Frontal cortex (tissue), 4 donors: ENCODE measurements around the gene MFSD11. TPM values are rescaled to one million over a fixed set of nuclear protein-coding genes. Genes with fewer than 3 reads are reported as not detected.
"Not testable (repeated sequence)": the region's sequence is repeated elsewhere in the genome, so short reads cannot be mapped to it uniquely, and the experiment has no call there.

Experiments used
- DNase-seq, 2 donors: peaks; one replicate each; pipeline ENCODE4 v3.0.0; 2012; ENCODE audit warnings: low spot score in 2 of 2
- FAIRE-seq: peaks from 2 replicates; lab custom pipeline; 2012; peaks lifted over from hg19 to GRCh38; lab: Jason Lieb, UNC
- total RNA-seq: library from RNA; depleted of rRNA; stranded (reverse); fragments of >200 nt; gene quantifications from one replicate; pipeline ENCODE4 v1.2.3, GENCODE V29; 2014
- donor health status: control.
- donor health status: control.
- donor health status: control.

Gene MFSD11
- total RNA-seq, 1 donor from 2014 or later = 73.0 TPM

GRCh38 chr17:76725580-76726230, 12.2 kb upstream of the MFSD11 start:
- FAIRE-seq (no peak), DNase-seq (peak; percentile 57 to 68)

GRCh38 chr17:76726231-76726775, 11.6 kb upstream of the MFSD11 start, which contains the start of gene JMJD6:
Gene JMJD6 (minus strand): TSS chr17:76726606. CDS start chr17:76726475, 131 bp downstream.
- peak; percentile 96 for DNase-seq
- FAIRE-seq = no peak

GRCh38 chr17:76726776-76727718, 10.9 kb upstream of the MFSD11 start, which contains the start of gene METTL23:
Gene METTL23 (plus strand): TSS chr17:76726839. CDS start chr17:76729711, 2,872 bp downstream.
- FAIRE-seq = no peak

GRCh38 chr17:76727745-76728456, 10.0 kb upstream of the MFSD11 start:
- FAIRE-seq (no peak), DNase-seq (no peak)

More at GRCh38 chr17:76726776-76727718, 10.9 kb upstream of the MFSD11 start, which contains the start of gene METTL23:
- peak in 1 of 2 donors; percentile 72 for DNase-seq

DNA sequence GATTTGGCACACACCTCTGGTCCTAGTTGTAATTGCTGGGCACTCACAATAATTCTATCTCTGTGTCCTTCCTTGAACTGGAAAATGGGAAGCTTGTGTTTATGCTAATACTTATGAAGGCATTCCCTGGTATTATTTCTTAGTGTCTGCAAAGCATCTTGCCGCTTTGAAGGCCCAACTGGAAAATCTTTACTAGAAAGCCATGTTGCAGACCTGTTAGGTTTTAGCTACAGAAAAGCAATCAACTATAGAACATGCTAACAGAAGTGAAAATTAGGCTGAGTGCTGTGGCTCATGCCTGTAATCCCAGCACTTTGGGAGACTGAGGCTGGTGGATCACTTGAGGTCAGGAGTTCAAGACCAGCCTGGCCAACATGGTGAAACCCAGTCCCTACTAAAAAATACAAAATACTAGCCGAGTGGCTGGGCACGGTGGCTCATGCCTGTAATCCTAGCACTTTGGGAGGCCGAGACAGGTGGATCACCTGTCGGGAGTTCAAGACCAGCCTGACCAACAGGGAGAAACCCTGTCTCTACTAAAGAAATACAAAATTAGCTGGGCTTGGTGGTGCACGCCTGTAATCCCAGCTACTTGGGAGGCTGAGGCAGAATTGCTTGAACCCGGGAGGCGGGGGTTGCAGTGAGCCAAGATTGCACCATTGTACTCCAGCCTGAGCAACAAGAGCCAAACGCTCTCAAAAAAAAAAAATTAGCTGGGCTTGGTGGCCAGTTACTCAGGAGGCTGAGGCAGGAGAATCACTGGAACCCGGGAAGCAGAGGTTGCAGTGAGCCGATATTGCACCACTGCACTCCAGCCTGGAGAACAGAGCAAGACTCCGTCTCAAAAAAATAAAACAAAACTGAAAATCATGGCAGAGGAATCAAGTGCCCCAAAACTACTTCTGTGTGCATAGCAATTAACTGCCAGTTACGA, 5.9 kb upstream of the MFSD11 start:
- DNase-seq, FAIRE-seq: not testable (repeated sequence)

DNA sequence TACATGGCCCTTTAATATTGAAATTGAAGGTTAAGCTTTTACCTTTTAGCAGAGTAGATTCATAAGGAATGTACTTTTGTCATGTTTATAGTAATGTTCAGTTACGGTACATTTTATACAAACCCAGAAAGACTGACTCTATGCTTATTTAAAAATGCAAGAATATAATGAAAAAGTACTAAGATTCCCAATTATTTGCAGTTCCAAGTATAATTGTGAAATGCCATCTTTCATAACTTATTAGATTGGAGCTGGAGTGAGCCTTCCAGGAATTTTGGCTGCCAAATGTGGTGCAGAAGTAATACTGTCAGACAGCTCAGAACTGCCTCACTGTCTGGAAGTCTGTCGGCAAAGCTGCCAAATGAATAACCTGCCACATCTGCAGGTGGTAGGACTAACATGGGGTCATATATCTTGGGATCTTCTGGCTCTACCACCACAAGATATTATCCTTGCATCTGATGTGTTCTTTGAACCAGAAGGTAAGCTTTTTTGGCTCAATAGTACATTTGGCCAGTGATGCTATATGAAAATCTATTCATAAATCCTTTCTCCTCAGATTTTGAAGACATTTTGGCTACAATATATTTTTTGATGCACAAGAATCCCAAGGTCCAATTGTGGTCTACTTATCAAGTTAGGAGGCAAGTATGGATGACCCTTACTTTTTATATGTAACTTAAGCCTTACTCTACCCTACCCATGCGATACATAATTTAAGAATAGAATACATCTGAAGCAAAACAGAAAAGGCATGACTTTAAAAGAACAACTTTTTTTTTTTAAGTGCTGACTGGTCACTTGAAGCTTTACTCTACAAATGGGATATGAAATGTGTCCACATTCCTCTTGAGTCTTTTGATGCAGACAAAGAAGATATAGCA, 4.9 kb upstream of the MFSD11 start:
- FAIRE-seq = no peak
- DNase-seq = no peak

DNA sequence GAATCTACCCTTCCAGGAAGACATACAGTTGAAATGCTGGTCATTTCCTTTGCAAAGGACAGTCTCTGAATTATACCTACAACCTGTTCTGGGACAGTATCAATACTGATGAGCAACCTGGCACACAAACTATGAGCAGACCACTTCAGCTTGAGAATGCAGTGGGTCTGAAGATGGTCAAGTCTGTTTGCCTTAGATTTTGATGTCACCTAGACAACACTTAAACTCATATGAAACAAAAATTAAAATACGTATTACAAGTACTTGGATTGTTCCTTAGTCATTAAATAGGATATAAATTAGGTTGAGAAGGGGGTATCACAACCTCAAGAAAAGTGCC, 4.3 kb upstream of the MFSD11 start:
- FAIRE-seq (no peak), DNase-seq (no peak)

DNA sequence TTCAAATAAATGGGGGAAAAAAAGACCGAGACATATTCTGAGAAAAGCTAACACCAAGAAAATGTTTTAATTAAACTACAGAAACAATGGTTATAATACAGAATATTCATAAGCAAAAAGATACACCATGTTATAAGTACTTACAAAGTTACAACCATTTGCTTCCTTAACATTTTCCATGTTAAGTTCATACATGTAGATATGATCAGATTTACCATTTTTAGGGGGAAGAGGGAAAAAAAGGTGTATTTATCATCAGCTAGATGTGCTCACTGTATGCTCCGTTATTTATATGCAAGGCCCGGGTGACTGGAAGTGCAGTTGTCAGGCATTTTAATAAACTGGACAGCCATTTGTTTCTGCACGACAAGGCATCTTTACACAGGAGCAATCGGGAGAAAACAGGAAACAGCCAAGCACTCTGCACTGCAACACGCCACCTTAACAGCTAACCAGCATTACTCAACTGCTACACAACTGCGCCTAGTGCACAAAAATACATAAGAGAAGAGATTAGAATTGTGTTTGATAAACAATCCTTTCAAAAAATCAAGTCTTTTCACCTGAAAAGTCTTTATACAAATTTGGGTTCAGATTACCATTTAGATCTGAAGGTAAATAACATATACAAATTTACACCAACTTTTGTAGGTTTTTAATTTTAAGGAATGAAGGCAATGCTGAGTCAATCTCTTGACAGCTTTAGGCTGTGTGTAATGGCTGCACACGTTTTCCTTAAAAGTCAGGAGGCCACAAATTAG, 3.7 kb upstream of the MFSD11 start:
- FAIRE-seq (no peak), DNase-seq (no peak)

GRCh38 chr17:76735006-76735405, 2.9 kb upstream of the MFSD11 start:
- DNase-seq = no peak
- no peak for FAIRE-seq

- no peak for DNase-seq
- no peak for FAIRE-seq
Observed at GRCh38 chr17:76735586-76736348, 2.2 kb upstream of the MFSD11 start.

- no peak for FAIRE-seq
Observed at GRCh38 chr17:76736349-76737081, 1.4 kb upstream of the MFSD11 start.

DNA sequence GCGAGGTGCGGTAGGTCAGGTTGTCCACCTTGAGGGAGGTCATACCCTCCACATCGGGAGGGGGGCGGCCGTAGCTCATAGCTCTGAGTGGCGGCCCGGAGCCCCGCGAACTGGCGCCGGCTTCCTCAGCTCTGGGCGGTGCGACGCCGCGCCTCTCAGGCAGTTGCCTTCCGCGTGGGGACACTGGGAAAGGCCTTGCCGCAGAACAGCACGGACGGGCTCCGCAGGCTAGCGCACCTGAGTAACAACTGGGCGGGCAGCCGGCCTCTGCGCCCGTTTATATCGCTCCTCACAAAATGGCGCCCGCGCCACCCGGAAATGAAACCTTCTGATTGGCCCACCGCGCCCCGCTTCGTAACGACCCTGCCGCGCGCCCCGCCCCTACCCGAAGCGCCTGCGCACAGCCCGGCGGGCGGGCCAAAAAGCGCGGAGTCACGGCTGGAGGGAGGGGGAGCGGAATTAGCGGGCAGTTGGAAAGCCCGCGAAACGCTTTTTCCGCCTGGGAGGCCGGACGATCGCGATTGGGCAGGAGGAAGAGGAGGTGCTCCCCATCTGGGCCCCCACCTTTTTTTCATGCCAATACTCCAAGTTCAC, 740 bp upstream of the MFSD11 start, which contains the start of gene SRSF2:
Gene SRSF2 (minus strand): TSS at position 250 of the 594 bp plus-strand sequence. CDS start 171 bp downstream, at position 79.
- no peak for FAIRE-seq

More at GRCh38 chr17:76736349-76737081, 1.4 kb upstream of the MFSD11 start:
- peak; percentile 61 to 73 for DNase-seq

GRCh38 chr17:76738468-76738850, 540 bp downstream of the MFSD11 start:
- no peak for DNase-seq

More for the DNA sequence above, 740 bp upstream of the MFSD11 start, which contains the start of gene SRSF2:
- DNase-seq = peak; percentile 93 to 97

DNA sequence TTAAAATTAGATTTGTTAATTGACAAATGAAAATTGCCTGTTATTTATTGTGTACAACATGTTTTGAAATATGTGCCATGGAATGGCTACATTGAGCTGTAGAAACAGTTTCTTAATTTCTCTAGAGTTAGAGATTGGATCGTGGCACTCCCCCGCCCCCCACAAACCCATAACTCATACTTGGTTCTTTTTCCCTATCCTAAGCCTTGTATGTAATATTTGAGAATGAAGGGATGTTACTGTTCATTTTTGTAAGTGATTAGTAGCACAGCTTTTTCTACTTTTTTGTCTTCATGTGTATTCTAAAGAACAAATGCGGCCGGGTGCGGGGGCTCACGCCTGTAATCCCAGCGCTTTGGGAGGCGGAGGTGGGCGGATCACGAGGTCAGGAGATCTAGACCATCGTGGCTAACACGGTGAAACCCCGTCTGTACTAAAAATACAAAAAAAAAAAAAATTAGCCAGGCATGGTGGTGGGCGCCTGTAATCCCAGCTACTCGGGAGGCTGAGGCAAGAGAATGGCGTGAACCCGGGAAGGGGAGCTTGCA, 1.7 kb downstream of the MFSD11 start:
- DNase-seq, FAIRE-seq: not testable (repeated sequence)

More at GRCh38 chr17:76738468-76738850, 540 bp downstream of the MFSD11 start:
- no peak for FAIRE-seq
